ENCODE data around the gene LRRC4.

DNA sequence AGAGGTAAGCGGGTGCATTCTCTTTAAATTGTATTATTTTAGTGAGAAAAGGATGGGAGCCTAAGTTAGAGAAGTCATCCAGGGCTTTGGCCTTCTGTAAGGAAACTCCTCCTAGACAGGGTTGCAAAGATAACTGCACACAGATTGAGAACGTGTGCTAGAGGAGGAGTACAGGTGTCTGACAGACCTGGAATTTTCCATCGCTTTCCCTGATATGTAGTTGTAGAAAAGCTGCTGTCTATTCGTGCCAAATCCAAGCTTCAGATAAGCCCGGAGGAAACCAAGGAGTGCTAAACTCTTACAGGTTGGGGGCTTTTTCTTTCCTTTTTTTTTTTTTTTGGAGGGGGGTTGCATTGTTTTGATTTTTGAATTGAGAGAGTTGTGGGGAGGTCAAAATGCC is 23.1 kb downstream of the LRRC4 start:
- TF ChIP-seq POLR2A (IDR thresholded peaks at IDR 0.05) = no peak
- TF ChIP-seq, protein P1, sequence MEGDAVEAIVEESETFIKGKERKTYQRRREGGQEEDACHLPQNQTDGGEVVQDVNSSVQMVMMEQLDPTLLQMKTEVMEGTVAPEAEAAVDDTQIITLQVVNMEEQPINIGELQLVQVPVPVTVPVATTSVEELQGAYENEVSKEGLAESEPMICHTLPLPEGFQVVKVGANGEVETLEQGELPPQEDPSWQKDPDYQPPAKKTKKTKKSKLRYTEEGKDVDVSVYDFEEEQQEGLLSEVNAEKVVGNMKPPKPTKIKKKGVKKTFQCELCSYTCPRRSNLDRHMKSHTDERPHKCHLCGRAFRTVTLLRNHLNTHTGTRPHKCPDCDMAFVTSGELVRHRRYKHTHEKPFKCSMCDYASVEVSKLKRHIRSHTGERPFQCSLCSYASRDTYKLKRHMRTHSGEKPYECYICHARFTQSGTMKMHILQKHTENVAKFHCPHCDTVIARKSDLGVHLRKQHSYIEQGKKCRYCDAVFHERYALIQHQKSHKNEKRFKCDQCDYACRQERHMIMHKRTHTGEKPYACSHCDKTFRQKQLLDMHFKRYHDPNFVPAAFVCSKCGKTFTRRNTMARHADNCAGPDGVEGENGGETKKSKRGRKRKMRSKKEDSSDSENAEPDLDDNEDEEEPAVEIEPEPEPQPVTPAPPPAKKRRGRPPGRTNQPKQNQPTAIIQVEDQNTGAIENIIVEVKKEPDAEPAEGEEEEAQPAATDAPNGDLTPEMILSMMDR (IDR thresholded peaks at IDR 0.05) = no peak

Data from uterus (tissue), 2 donors.